ENCODE measurements around the gene CCL27.

CCL27 gene

DNA sequence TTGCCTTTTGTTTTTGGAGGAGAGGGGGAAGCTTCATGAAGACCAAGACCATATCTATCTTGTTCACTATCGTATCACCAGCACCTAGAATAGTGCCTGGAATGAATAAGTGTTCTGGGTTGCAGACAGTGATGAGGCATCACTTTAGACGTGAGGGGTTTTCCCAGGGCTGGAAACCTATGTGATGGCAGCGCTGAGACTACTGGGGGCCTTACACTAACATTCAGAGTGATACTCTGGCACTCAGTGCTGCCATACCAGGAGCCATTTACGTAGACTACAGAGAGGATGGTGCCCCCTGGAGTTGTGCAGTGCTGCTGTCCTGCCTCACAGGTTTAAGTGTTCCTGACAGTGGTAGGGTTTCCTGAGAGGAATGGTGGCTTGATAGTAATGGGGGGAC, 21.7 kb upstream of the CCL27 start:
- FAIRE-seq, result no peak

DNA sequence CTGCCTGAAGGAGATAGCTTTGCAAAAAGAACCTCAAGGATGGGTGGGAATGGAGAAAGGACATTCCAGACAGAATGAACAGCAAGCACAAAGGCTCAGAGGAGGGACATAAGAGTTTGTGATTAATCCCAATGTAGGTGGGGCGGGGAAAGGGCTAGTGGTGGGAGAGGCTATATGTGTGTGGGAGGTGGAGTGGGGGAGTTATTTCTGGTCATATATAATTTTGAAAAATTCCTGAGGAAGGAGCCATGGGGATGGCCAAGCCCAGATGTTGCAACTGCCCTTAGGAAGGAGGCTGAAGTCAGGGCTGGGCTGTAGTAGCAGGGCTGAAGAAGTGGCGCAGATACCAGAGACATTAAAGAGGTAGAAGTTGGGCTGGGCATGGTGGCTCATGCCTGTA, 13.4 kb upstream of the CCL27 start:
- no peak for FAIRE-seq

DNA sequence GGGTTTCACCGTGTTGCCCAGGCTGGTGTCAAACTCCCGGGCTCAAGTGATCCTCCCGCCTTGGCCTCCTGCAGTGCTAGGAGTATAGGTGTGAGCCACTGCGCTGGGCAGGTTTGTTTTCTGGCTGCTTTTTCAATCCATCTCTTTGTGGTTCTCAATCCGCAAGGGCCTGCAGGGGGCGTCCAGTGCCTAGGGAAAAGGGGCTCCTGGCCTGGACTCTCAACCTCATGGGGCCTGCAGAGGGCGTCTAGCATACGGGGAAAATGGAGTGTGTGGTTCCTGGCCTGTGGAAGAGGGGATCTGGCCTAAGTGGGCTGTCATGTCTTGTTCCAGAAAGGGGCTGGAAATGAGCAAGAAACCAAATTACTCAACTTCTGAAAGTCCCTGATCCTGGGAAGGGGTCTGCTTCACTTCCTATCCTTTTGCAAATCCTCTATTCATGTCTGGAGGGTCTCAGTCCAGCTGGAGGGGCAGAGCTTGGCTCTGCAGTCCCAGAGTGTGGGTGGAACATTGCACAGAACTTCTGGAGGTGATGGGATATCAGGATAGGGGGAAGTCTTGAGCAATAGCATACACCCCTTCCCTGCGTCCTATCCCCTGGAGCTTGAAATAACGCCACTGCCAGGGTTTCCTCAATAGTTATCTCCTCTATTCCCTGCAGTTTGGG, 12.7 kb upstream of the CCL27 start:
- no peak for FAIRE-seq

DNA sequence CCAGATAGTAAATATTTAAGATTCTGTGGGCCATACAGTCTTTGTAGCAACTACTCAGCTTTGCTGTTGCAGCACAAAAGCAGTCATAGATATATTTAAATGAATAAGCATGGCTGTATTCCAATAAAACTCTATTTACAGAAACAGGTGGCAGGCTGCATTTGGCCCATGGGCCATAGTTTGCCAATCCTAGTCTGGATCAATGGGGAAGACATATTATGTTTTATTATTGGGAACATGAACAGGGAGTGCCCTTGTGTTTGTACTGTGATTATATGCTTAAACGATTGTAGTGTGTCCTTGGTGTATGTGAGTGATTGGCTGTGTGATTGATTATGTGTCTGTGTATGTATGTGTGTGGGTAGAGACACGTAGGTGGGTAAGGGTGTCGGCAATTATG, 12.0 kb upstream of the CCL27 start:
- FAIRE-seq, result no peak

DNA sequence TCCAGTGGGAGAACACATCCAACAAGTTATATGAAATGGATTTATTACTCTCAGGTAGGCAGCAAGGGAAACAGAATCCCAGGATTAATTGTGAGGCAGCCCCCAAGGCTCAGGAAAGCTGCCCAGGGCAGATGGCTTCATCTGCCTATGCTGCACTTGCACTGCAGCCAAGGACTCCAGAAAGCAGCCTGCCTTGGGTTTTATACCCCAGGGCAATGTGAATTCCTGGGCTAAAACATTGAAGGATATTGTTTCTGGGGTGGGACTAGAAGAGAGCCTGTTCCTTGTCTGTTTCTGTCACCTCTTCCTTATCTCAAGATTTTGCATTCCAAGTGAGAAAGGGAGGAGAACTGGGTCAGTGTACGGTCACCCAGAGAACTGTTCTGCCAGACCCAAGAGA, 8.8 kb upstream of the CCL27 start:
- no peak for FAIRE-seq

DNA sequence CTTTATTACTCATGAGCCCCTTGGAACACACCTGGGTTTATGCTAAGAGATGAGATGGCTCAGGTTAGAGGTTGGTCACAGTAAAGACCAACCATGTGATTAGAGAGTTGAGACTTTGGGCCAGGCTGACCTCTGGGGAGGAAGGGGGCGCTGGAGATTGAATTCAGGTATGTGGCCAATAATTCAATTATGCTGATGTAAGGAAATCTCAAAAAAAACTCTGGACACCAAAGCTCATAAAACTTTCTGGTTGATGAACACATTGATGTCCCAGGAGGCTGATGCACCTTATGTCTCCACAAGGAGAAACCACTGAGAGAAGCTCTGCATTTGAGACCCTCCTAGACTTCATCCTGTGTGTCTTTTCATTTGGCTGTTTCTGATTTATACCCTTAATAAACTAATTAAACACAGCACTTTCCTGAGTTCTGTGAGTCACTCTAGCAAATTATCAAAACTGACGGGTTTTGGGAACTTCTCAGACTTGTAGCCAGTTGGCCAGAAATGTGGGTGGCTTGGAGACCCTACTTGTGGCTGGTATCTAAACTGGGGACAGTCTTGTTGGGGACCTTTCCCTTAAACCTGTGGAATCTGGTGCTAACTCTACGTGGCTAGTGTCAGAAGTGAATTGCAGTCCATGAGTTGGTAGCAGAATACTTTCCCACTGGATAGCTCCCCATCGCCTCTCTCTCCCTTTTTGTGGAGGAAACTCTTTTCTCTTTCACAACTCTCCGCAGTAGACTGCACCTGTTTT, 7.5 kb upstream of the CCL27 start:
- FAIRE-seq, result no peak

DNA sequence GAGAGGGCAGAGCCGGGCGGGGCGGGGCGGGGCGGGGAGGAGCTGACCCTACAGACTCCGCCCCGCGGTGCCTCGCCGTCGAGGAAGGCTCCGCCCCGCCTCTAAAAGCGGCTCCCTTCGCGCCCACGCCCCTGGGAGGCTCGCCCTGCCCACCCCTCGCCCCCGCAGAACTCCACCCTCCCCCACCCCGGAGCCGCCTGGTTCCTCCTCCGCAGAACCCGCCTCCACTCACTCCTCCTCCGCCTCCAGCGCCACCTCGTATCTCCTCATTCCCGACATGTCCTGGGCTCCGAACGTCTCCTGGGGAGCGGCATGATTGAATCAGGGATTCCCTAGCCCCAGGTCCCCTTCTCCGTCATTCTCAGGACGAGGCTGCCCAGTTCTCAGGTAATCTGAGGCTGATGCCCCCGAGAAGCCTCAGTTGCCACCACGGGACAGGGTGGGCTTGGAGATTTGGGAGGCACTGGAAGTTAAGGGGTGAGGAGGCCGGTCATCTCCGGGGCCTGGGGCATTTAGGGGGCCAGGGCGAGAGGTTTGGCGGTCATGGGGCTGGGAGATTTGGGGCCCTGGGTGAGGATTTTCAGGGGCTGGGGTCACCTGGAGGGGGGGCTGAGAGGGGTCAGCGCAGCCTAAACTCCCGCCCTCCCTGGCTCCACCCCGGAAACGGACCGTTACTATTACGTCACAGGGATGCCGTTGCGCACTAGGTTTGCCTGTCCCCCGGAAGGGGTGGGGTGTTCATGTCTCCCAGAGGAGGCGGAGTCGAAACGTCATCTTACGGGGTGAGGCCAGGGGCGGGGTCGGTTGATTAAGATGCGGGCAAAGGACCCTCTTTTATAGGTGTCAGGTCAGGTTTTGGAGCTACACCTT, 3.2 kb upstream of the CCL27 start:
- no peak for FAIRE-seq

DNA sequence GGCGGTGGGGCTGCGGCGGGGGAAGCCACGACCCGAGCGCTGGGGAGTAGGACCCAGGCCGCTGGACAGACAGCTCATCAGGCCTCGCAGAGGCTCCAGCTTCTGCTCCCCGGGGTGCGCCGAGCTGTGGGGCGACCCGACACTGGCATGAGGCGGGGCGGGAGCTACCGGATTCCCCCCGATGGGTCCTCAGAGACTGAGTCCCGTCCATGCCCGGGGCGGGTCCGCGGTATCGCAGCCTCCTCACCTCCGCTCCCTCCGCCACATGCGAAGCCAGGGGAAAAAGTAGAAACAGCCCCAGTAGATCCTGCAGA, 2.6 kb upstream of the CCL27 start:
- no peak for FAIRE-seq

DNA sequence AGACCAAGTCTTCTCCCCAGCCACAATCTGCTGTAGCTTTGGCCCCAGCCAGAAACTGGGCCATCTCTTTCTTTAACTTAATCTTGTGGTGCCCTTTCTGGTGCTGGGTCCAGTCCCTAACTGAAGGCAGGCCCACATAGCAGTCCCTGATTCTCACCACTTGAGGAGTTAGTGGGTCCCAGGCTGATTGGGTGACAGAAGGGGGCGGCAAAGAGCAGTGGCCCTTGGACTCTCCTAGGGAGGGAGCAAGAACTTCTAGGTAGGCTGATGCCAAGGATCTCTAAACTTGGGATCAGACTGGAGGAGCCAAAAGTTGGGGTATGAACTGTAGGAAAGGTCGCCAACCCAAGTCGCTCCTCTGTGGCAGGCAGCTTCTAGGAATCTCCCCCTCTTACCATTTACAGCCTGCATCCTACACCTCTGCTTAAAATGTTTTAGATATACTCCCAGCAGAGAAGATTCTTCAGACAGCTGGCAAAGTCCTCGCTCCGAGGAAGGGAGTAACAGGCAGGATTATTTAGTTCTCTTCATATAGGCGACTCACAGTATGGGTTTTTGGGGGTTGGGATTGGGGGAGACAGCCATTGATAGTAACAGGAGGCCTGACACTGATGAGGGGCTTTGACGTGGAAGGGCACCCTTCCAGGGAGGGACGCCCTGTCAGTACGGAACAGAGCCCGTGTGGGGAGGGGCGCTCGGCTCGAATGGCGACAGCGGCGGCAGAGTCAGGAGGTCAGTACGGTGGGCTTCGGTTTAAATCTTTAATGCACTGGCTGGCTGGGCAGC, 2.0 kb upstream of the CCL27 start:
- FAIRE-seq, result no peak

DNA sequence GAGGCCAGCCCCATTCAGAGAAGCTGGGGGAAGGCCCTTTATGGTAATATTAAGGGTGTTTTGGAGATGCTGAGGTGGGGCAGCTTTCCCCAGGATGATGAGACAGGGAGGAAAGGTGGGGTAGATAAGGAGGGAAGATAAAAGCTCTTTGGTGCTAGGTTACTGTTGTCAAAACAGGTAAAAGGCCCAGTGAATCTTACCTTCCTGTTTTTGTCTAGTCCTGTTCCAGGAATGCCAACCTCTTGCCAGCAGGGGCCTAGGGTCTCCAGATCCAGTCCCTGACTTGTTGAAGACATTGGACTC, 797 bp upstream of the CCL27 start:
- FAIRE-seq, result no peak

DNA sequence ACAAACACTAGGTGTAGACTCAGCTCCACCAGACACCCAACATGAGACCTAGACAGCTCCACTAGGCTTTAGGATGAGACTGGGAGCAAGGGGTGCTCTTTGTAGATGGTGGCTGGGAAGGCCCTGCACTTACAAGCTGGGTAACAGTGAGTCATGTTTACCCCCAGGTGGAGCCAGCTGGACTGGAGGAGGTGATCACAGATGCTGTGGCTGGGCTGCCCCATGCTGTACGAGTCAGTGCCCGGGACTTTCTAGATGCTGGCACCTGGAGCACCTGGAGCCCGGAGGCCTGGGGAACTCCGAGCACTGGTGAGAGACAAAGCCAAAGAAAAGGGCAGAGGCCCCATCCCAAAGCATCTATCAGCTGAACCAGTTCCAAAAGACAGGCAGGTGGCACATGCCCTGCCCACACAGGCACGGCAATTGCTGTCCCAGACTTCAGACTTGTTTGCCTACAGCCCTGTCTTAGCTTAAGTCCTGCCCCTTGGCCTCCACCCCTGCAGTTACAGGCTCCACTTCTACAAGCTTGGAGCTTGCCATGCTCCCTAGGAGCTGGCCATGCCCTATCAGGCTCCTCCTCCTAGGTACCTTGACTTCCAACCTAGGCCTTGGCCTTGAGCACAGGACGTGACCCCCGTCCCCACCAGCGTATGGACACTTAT, 2.7 kb downstream of the CCL27 start:
- FAIRE-seq, result no peak

DNA sequence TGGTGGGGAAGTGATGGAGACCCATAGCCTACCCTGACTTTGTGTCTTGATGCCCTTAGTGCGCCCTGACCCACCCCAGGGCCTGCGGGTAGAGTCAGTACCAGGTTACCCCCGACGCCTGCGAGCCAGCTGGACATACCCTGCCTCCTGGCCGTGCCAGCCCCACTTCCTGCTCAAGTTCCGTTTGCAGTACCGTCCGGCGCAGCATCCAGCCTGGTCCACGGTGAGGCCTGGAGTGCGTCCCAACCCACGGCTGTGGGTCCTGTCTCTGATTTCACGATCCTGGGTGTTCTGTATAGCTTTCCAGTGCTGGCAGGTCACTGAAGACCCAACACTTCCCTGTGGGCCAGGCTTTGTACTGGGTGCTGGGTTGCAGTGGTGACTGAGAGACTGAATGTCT, 4.0 kb downstream of the CCL27 start:
- no peak for FAIRE-seq

DNA sequence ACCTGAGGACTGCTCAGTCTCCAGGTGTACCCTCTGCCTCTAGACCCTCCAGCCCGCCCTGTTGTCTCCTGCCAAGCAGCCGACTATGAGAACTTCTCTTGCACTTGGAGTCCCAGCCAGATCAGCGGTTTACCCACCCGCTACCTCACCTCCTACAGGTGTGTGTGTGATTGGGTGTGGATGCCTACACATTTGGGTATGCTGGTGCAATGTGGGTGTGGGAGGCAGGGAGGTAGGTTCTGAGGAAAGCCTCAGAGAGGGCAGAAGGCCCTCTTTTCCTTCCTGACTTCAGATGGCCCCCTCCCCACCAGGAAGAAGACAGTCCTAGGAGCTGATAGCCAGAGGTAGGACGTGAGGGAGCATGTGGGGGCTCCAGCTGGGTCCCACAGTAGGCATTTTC, 5.5 kb downstream of the CCL27 start:
- FAIRE-seq, result no peak

DNA sequence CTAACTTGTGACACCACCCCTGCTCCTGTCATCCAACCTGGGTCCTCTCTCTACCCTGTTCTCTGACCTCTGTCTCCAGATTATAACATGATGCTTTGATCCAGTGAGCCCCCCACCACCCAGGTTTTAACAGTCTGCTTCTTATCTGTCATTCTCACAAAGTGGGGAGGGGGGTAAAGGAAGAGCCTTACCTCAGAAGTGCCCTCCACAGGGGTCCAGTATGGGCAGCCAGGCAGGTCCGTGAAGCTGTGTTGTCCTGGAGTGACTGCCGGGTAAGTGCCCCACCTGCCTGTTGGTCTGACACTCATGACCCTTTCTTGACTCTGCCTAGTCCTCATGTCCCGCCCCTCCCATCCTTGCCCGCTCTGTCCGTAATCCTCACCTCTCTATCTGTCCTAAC, 7.1 kb downstream of the CCL27 start:
- no peak for FAIRE-seq

DNA sequence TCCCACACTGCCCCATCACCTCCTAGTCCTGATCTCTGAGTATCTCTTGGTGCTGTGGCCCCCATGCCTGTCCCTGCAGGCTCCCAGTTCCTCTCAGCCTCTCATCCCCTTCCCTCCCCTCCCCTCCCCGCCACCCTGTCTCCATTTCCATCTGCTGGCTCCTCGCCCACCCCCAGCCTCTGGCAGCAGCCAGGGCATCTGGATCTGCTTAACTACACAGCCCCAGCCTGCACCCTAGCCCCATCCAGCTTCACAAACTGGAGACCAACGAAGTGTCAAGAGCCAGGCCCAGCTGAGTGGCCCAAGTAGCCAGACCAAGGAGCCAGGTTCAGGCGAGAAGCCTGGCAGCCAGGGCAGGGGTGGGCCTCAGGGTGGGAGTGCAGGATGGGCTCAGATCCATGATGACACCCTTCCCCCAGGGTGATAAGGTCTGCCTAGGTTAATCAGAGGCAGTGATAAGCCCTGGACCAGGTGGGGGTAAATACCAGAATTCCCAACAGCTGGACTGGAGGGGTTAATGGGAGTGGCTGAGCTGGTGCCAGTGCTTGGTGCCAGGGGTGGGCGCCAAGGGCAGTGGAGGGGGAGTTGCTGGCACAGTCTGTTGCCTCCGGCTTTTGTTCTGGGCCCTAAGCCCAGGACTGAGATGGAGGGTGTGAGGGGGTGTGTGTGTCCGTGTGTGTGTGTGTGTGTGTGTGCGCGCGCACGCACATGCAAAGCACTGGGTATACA, 8.0 kb downstream of the CCL27 start:
- FAIRE-seq, result no peak

DNA sequence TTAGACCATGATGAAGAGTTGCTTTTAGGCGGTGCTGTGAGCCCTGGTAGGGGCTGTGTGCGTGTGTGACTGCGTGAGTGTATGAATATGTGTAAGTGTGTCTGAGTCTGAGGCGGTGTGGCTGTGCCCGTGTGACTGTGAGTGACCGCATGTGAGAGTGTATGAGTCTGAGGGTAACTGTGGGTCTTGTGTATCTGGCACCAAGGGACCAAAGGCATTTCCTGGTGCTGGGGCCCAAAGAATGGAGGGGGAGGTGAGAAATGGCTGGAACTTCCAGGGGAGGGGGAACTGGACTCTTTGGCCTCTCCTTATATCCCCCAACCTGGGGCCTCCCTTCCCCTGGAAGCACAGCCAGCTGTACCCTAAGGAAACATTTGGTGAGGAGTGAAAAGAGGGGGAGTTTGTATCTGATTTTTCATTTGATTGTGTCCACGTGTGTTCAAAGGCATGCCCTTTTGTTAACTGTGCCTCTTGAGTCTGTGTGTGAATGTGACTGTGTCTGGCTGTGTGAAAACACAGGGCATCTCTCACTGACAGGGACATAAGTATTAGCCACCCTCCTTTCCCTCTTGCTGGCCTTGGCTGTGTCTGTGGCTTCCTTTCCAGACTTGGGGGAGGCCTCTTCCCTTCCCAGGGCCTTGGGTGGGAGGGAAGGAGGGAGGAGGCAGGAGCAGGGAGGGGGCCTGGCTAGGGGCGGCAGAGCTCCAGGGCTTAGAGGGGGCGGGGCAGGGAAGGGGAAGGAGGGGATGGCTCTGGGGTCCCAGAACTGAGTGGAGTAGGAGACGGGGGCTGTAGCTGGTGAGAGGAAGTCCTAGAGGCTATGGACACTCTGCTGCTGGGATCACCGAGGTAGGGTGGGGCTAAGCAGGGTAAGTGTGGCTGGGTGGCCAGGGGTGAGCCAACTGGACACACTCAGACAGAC, 9.0 kb downstream of the CCL27 start:
- FAIRE-seq, result no peak

DNA sequence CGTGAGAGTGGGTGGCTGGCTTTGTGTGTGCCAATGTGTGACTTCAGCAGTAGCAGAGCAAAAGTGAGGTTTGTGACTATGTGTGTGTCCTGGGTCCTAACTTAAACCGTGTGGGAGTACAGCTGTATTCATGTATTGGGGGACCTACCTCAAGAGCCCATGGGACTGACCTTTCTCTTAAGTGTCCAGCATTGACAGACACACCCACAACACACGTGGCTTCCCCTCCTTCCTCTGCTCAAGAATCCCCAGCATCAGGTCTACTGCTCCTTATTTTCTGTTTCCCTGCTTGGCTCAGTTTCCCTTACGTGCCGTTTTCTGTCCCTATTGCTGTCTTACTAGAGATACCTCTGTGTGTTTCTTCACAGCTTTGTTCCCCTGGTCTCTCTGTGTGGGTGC, 9.9 kb downstream of the CCL27 start:
- FAIRE-seq, result no peak

DNA sequence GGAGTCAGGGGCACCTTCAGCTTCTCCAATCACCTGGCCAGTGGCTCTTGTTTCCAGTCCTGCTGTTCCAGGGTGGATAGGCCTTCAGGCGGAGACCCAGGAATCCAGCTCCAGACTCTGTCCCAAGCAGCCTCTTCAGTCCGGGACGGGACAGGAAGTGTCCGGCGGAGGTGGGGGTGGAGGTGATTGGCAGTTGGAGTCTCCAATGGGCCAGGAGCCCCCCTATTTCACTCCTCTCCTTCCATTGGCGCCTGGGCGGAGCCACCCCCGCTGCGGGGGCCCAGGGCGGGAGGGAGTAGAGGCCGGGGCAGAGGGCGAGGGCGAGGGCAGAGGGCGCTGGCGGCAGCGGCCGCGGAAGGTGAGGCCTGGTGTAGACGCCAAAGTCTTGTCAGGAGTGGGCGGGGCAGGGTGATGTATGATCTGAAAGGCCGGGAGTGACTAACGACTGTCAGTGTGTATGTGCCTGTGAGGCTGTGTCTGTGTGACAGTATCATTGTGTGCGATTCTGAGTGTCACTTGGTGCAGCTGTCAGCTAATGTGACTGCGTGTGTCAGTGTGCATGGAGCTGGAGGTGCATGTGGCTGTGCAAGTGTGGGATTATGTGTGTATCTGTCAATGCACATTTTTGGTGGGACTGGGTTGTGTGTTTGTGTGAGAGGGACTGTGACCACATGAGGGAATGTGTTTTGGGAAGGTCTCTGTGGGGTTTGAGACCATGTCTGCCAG, 10.4 kb downstream of the CCL27 start, which contains the start of gene IL11RA:
IL11RA (plus strand) TSS at position 310 of the 726 bp plus-strand sequence. CDS start 3,033 bp downstream, outside the sequence.
- no peak for FAIRE-seq

DNA sequence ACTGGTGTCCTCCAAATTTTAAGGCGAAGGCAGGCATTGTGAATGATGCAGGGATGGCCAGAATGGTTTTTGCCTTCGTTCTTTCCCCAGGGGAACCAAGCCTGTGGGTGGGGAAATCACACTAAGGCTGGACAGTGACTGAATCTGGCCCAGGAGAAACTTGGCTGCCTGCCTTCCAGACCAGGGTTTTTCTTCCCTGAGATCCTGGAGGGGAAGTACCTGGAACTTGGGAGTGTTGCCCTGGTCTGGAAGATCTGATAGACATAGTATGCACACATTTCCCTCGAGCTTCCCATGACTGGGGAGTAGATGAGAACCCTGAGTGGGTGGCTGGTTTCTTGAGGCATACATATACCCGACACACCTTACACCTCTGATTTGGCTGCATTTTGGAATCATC, 11.1 kb downstream of the CCL27 start:
- no peak for FAIRE-seq

DNA sequence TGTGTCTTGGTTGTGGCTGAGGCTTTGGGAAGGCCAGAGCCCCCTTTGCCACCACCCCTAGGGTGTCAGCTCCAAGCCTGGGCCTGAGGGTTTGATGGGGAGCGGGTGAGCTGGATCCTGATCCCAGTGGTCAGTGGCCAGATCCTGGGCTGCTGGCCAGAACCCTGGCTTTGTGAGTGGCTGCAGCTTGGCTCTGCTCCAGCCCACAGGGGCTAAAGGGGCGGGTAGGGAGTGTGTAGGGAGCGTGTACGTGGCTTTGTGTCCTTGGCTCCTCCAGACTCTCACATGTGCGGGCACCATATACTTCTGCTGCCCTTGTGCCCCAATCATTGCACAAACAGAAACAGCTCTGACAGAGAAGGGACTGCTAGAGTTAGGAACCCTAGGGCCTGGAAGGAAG, 11.6 kb downstream of the CCL27 start:
- FAIRE-seq, result no peak
